H1 (cell line): ENCODE data around the gene RHOG. TPM values are rescaled to one million over a fixed set of nuclear protein-coding genes. Genes with fewer than 3 reads are reported as not detected.

Experiments used
- CTCF ChIA-PET: fragments of 300-600 bp; sonication (Branson Sonifier 250); formaldehyde crosslinking; loops from one replicate; lab custom pipeline; 2021; ENCODE audit not compliant: partially characterized antibody; lab: Charles Lee
- POLR2A ChIA-PET: fragments of 300-600 bp; sonication (Branson Sonifier 250); formaldehyde crosslinking; loops from one replicate; lab custom pipeline; 2021; ENCODE audit warnings: inconsistent platforms; ENCODE audit not compliant: partially characterized antibody; lab: Charles Lee
- DNase-seq, 2 experiments: peaks; one replicate each; pipeline versions ENCODE4 v3.0.0 to v3.0.0-alpha.2; 2010 to 2022; ENCODE audit warnings: low spot score in 2 of 2, low read depth in 1 of 2, mixed read lengths in 1 of 2
- FAIRE-seq: peaks from 2 replicates; lab custom pipeline; 2011; peaks lifted over from hg19 to GRCh38; lab: Jason Lieb, UNC
- H2AFZ ChIP-seq: 2 replicates; pipeline ENCODE4 v1.8.1; 2012; ENCODE audit warnings: low read length, inconsistent platforms
- H2AK5ac ChIP-seq: 2 replicates; pipeline ENCODE4 v1.6.1; 2013; ENCODE audit warnings: low read depth, low read length
- H2BK120ac ChIP-seq: replicated peaks from 2 replicates; pipeline ENCODE3; 2013; ENCODE audit warnings: low read depth, low read length, inconsistent platforms
- H2BK12ac ChIP-seq: 2 replicates; pipeline ENCODE4 v1.6.1; 2013; ENCODE audit warnings: low read depth, low read length
- H2BK15ac ChIP-seq: 2 replicates; pipeline ENCODE4 v1.6.1; 2013; ENCODE audit warnings: low read length
- H2BK20ac ChIP-seq: 2 replicates; pipeline ENCODE4 v1.6.1; 2013; ENCODE audit warnings: low read length
- H2BK5ac ChIP-seq: 2 replicates; pipeline ENCODE4 v1.6.1; 2013; ENCODE audit warnings: low read depth, low read length
- H3K14ac ChIP-seq: 2 replicates; pipeline ENCODE4 v1.6.1; 2013; ENCODE audit warnings: inconsistent platforms; ENCODE audit not compliant: insufficient read length
- H3K18ac ChIP-seq: 2 replicates; pipeline ENCODE4 v1.6.1; 2013; ENCODE audit warnings: low read length; ENCODE audit errors: extremely low read depth
- H3K23ac ChIP-seq: 2 replicates; pipeline ENCODE4 v1.6.1; 2013; ENCODE audit warnings: inconsistent platforms; ENCODE audit not compliant: insufficient read length
- H3K23me2 ChIP-seq: 2 replicates; pipeline ENCODE4 v1.6.1; 2013; ENCODE audit warnings: low read depth, low read length
- H3K27ac ChIP-seq: 2 replicates; pipeline ENCODE4 v1.6.1; 2011; ENCODE audit warnings: low read depth, low read length, inconsistent platforms
- H3K27me3 ChIP-seq, 4 experiments: replicated peaks in 1 of 4; 1 replicate in 1 of 4; 2 replicates in 3 of 4; pipeline versions ENCODE4 v1.6.1 to v1.8.1; 2011 to 2013; ENCODE audit warnings: low read length in 3 of 4, mild to moderate bottlenecking in 3 of 4, inconsistent platforms in 2 of 4, mixed read lengths in 2 of 4, moderate library complexity in 1 of 4; ENCODE audit not compliant: control insufficient read depth in 3 of 4, insufficient read depth in 3 of 4; ENCODE audit errors: extremely low read depth in 1 of 4
- H3K36me3 ChIP-seq, 4 experiments: 2 replicates each; pipeline versions ENCODE4 v1.6.1 to v1.8.1; 2011 to 2013; ENCODE audit warnings: mild to moderate bottlenecking in 4 of 4, low read length in 3 of 4, moderate library complexity in 2 of 4, control low read depth in 1 of 4, inconsistent platforms in 1 of 4; ENCODE audit not compliant: insufficient read depth in 4 of 4, control insufficient read depth in 2 of 4
- H3K4ac ChIP-seq: replicated peaks from 2 replicates; pipeline ENCODE3; 2013; ENCODE audit warnings: low read length, low read depth, mixed read lengths, inconsistent platforms; ENCODE audit not compliant: insufficient read length
- H3K4me1 ChIP-seq, 4 experiments: replicated peaks in 1 of 4; 1 replicate in 1 of 4; 2 replicates in 3 of 4; pipeline versions ENCODE4 v1.6.1 to v1.8.1; 2011 to 2013; ENCODE audit warnings: low read length in 3 of 4, inconsistent platforms in 2 of 4, mixed read lengths in 1 of 4; ENCODE audit not compliant: insufficient read depth in 4 of 4, control insufficient read depth in 3 of 4
- H3K4me2 ChIP-seq, 2 experiments: 2 replicates each; pipeline versions ENCODE4 v1.6.1 to v1.8.1; 2011 to 2013; ENCODE audit warnings: low read depth in 2 of 2, low read length in 2 of 2, control low read depth in 1 of 2, inconsistent platforms in 1 of 2, mild to moderate bottlenecking in 1 of 2; ENCODE audit not compliant: insufficient read depth in 1 of 2
- H3K4me3 ChIP-seq, 4 experiments: fragments of 200-600, 300-600 bp in 1 of 4; sonication (generic), shearing (Covaris generic), sonication (Bioruptor Twin) in 1 of 4; 2 replicates each; pipeline versions ENCODE4 v1.5.1 to v1.8.1; 2011 to 2016; ENCODE audit warnings: low read length in 4 of 4, low read depth in 3 of 4, control low read depth in 2 of 4, inconsistent platforms in 2 of 4, mild to moderate bottlenecking in 2 of 4, mixed read lengths in 1 of 4, moderate library complexity in 1 of 4; ENCODE audit not compliant: insufficient read depth in 2 of 4; ENCODE audit errors: extremely low read depth in 1 of 4
- H3K56ac ChIP-seq: replicated peaks from 2 replicates; pipeline ENCODE3; 2013; ENCODE audit warnings: low read depth, mild to moderate bottlenecking, mixed read lengths, low read length, inconsistent platforms; ENCODE audit not compliant: insufficient read length
- H3K79me1 ChIP-seq: 2 replicates; pipeline ENCODE4 v1.6.1; 2013; ENCODE audit warnings: low read depth, low read length, control low read depth
- H3K79me2 ChIP-seq, 2 experiments: 2 replicates each; pipeline versions ENCODE4 v1.6.1 to v1.8.1; 2012 to 2013; ENCODE audit warnings: low read length in 2 of 2, mild to moderate bottlenecking in 2 of 2, inconsistent platforms in 1 of 2; ENCODE audit not compliant: insufficient read depth in 2 of 2, control insufficient read depth in 1 of 2
- H3K9ac ChIP-seq, 4 experiments: replicated peaks in 1 of 4; 1 replicate in 1 of 4; 2 replicates in 3 of 4; pipeline versions ENCODE4 v1.6.1 to v1.8.1; 2011 to 2013; ENCODE audit warnings: low read depth in 3 of 4, low read length in 3 of 4, control low read depth in 2 of 4, mild to moderate bottlenecking in 2 of 4, moderate library complexity in 2 of 4, inconsistent platforms in 1 of 4; ENCODE audit errors: extremely low read depth in 1 of 4
- H3K9me3 ChIP-seq, 2 experiments: 2 replicates each; pipeline versions ENCODE4 v1.6.1 to v1.8.1; 2012 to 2013; ENCODE audit warnings: mild to moderate bottlenecking in 2 of 2, moderate library complexity in 2 of 2, control low read depth in 1 of 2, inconsistent platforms in 1 of 2, low read depth in 1 of 2, low read length in 1 of 2, mixed read lengths in 1 of 2; ENCODE audit not compliant: insufficient read depth in 2 of 2
- H4K20me1 ChIP-seq, 2 experiments: replicated peaks in 1 of 2; 2 replicates each; pipeline versions ENCODE3 to v1.8.1; 2011 to 2013; ENCODE audit warnings: inconsistent platforms in 2 of 2, low read length in 2 of 2, mild to moderate bottlenecking in 1 of 2; ENCODE audit not compliant: insufficient read depth in 2 of 2, control insufficient read depth in 1 of 2
- H4K5ac ChIP-seq: 2 replicates; pipeline ENCODE4 v1.6.1; 2013; ENCODE audit warnings: low read length, low read depth, mixed read lengths, inconsistent platforms; ENCODE audit not compliant: insufficient read length
- H4K8ac ChIP-seq: 2 replicates; pipeline ENCODE4 v1.8.0; 2013; ENCODE audit warnings: mild to moderate bottlenecking, moderate library complexity, low read length, inconsistent platforms; ENCODE audit not compliant: insufficient read depth; ENCODE audit errors: extremely low read depth
- H4K91ac ChIP-seq: replicated peaks from 2 replicates; pipeline ENCODE3; 2013; ENCODE audit warnings: low read length, mixed read lengths, inconsistent platforms; ENCODE audit not compliant: insufficient read length
- CTBP2 ChIP-seq: IDR thresholded peaks from 2 replicates; pipeline ENCODE4 v1.7.0; 2011; ENCODE audit warnings: borderline replicate concordance, mild to moderate bottlenecking, moderate library complexity, mixed read lengths, low read length; ENCODE audit not compliant: insufficient read depth, insufficient read length
- EGR1 ChIP-seq: IDR thresholded peaks from 2 replicates; pipeline ENCODE4 v1.6.1; 2011; ENCODE audit warnings: low read depth, low read length, borderline replicate concordance
- FOSL1 ChIP-seq: IDR thresholded peaks from 2 replicates; pipeline ENCODE4 v1.6.1; 2011; ENCODE audit warnings: mild to moderate bottlenecking, low read depth, low read length, moderate library complexity; ENCODE audit not compliant: insufficient read depth
- GABPA ChIP-seq: IDR thresholded peaks from 2 replicates; pipeline ENCODE4 v1.6.1; 2011; ENCODE audit warnings: mild to moderate bottlenecking, low read length, moderate library complexity, borderline replicate concordance; ENCODE audit not compliant: insufficient read depth
- GTF2F1 ChIP-seq: IDR thresholded peaks from 2 replicates; pipeline ENCODE4 v1.6.1; 2012; ENCODE audit warnings: low read depth, low read length, improper control_type of control experiment, borderline replicate concordance
- KDM5A ChIP-seq: fragments of 200-600 bp; IDR thresholded peaks from 2 replicates; pipeline ENCODE4 v1.7.1; 2012; ENCODE audit warnings: mild to moderate bottlenecking, low read length, inconsistent platforms, mixed read lengths
- POU5F1 ChIP-seq: IDR thresholded peaks from 2 replicates; pipeline ENCODE4 v1.6.1; 2011; ENCODE audit warnings: low read depth, mild to moderate bottlenecking, low read length, moderate library complexity
- SP4 ChIP-seq: IDR thresholded peaks from 2 replicates; pipeline ENCODE4 v1.6.1; 2012; ENCODE audit warnings: low read length, inconsistent platforms
- SRF ChIP-seq: IDR thresholded peaks from 2 replicates; pipeline ENCODE4 v1.6.1; 2011; ENCODE audit warnings: mild to moderate bottlenecking, low read depth, low read length, moderate library complexity
- TAF1 ChIP-seq: IDR thresholded peaks from 2 replicates; pipeline ENCODE4 v1.6.1; 2011; ENCODE audit warnings: mild to moderate bottlenecking, low read depth, low read length
- WGBS, 2 experiments: shearing (Covaris generic) in 1 of 2; methylation state at CpG; one replicate each; pipeline versions ENCODE4 v1.1.6 to v1.1.7; 2013 to 2015; ENCODE audit warnings: low lambda C conversion rate in 2 of 2, mixed read lengths in 2 of 2, inconsistent platforms in 1 of 2, low coverage in 1 of 2, missing lambda C conversion rate in 1 of 2; ENCODE audit not compliant: insufficient replicate concordance in 2 of 2, insufficient coverage in 1 of 2, insufficient read length in 1 of 2; ENCODE audit errors: extremely low coverage in 1 of 2, missing lambda C conversion rate in 1 of 2; 5-methylcytosine and 5-hydroxymethylcytosine counted together
- polyA plus RNA-seq, 7 experiments: library from polyadenylated mRNA; depleted of rRNA in 3 of 7; stranded (reverse) in 5 of 7; unstranded in 2 of 7; fragments of >200 nt in 5 of 7; fragments of 200-250 nt in 2 of 7; gene quantifications; 1 replicate in 5 of 7; 2 replicates in 1 of 7; 4 replicates in 1 of 7; pipeline versions ENCODE4 v1.2.1 to v1.2.3, GENCODE V29; 2011 to 2013; ENCODE audit warnings: missing spikeins in 2 of 7, mixed read lengths in 2 of 7
- total RNA-seq: library from RNA; stranded (reverse); fragmentation: NEBNext Ultra II Directional; extraction: Animal tissue kit (Norgen Biotek cat#: 25700); gene quantifications from 2 replicates; pipeline ENCODE4 v1.2.1, GENCODE V29; 2021

The RHOG gene
- total and polyA plus RNA-seq, 2 of the 8 experiments (the other 6 are each of a cell fraction or from before 2014, with no cell fraction given), result 28.3 to 69.6 TPM

- no peaks in the 10 kb centered on the region for H3K9me3 ChIP-seq
- H3K79me2 ChIP-seq, result peaks cover 8 to 35% of the 10 kb centered on the region in 2 experiments
- H3K27ac ChIP-seq, result no peak overlapping the region
- peak overlapping the region; percentile 75 to 85 for H3K4me2 ChIP-seq
- H3K36me3 ChIP-seq, result peaks cover 0 to 3% (median 0%) of the 10 kb centered on the region in 4 experiments; a peak in 1 of 8 replicates
- FAIRE-seq (no peak), DNase-seq (peak in 1 of 2 experiments; percentile 59)
- no peak overlapping the region for H2BK12ac ChIP-seq
- H3K18ac ChIP-seq, result peak overlapping the region; percentile 83
- H4K91ac ChIP-seq, result peak overlapping the region; percentile 45
- peaks cover 10 to 14% of the 10 kb centered on the region in 2 experiments for H4K20me1 ChIP-seq
- peaks cover 10% of the 10 kb centered on the region for H3K23me2 ChIP-seq
- H3K4me3 ChIP-seq, result peak overlapping the region; percentile 36 to 97 (median 59)
- peak overlapping the region; percentile 71; the same call in 1 of the 2 replicates for H2BK5ac ChIP-seq
- H2BK20ac ChIP-seq, result no peak overlapping the region
- H4K8ac ChIP-seq, result no peak overlapping the region; the same call in 1 of the 2 replicates
- H3K27me3 ChIP-seq, result peaks cover 0 to 3% (median 0%) of the 10 kb centered on the region in 4 experiments; a peak in 1 of 7 replicates
- no peak overlapping the region for H3K14ac ChIP-seq
- H3K79me1 ChIP-seq, result peaks cover 14% of the 10 kb centered on the region
- no peak overlapping the region for H2AK5ac ChIP-seq
- ChIA-PET CTCF (interaction anchor here (0.7 to 20.2 kb wide), 19 partner anchors 10 to 228 kb away, joined by 3 to 422 read pairs (median 5); partner anchors contain the start of gene STIM1), POLR2A (interaction anchor here (0.6 to 5.7 kb wide), 4 partner anchors 13 to 427 kb away, joined by 3 to 29 read pairs (median 8); partner anchors contain the start of gene STIM1)
- no peak overlapping the region for H3K23ac ChIP-seq
- H4K5ac ChIP-seq, result peak overlapping the region; percentile 65
- peaks cover 5 to 14% (median 8%) of the 10 kb centered on the region in 4 experiments; a peak in 4 of 7 replicates for H3K4me1 ChIP-seq
- H3K9ac ChIP-seq, result peak overlapping the region in 1 of 4 experiments; percentile 0; a peak in 1 of 7 replicates
- H2AFZ ChIP-seq, result no peak overlapping the region
- peak overlapping the region; percentile 25 for H3K56ac ChIP-seq
- H3K4ac ChIP-seq, result no peak overlapping the region
- H2BK120ac ChIP-seq, result no peak overlapping the region
- WGBS, 2 experiments, result 29% methylated on average over 40 of the region's 44 CpGs; no CpG with 5 or more reads in 1 of the 2 experiments
- no peak overlapping the region for H2BK15ac ChIP-seq
- TF ChIP-seq CTBP2 (no peak), FOSL1 (no peak), EGR1 (no peak), KDM5A (no peak), SP4 (no peak), TAF1 (peak; percentile 55; the same call in 1 of the 2 replicates), POU5F1 (no peak), GTF2F1 (no peak), GABPA (no peak), SRF (no peak)
Observed at GRCh38 chr11:3841426-3842350, 929 bp upstream of the RHOG start.
